ENCODE data around the gene SETD1B.

The SETD1B gene

GRCh38 chr12:121807642-121808347 lies 4.0 kb downstream of the SETD1B start:
- no peak for DNase-seq (ENCODE audit: low spot score)

- DNase-seq (ENCODE audit: low spot score) = no peak
Measured at GRCh38 chr12:121808623-121809022, 4.8 kb downstream of the SETD1B start.

- no peak for DNase-seq (ENCODE audit: low spot score)
Measured at GRCh38 chr12:121809712-121810116, 5.9 kb downstream of the SETD1B start.

GRCh38 chr12:121810234-121810817 lies 6.5 kb downstream of the SETD1B start:
- DNase-seq (ENCODE audit: low spot score) = no peak

- DNase-seq (ENCODE audit: low spot score) = no peak
Measured at GRCh38 chr12:121810833-121811433, 7.1 kb downstream of the SETD1B start.

DNA sequence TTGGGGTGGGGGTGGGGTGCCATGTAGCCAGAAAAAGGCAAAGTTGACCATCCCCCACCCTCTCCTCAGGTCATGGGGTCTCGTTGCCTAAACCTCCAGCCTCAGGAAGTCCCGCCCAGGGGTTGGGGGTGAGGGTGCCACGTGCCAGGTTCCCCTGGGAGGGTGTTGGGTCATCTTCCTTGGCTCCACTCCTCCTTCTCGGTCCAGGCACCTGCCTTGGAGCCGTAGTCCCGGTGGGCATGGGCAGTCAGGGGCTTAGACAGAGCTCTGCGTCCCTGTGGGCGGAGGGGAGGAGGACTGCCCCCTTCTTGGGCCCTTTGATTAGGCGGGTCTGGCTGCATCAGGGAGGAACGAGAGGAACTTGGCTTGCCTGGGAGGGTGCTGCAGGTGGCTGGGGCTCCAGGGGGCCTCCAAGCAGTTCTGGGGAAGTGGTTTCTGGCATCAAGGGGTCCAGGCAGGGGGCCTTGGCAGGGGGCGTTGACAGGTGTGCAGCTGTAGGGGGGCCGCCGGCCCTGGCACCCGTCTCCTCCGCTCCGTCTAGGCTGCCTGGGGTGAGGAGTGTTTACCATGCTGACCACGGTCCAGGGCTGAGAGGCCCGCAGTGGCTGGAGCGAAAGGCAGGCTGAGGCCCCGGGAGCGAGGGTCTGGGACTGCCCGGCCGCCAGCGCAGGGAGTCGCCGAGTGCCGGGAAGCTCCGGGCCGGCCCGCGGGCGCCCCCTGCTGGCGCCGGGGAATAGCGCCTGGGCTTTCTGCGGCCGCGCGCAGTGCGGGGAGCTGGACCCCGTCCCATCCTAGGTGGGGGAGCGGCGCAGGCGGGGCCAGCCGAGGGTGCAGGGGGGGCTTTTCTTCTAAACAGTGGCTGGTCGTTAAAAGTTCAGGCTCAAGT lies 7.9 kb downstream of the SETD1B start:
- peak; percentile 74 for DNase-seq (ENCODE audit: low spot score)

- DNase-seq (ENCODE audit: low spot score) = peak; percentile 64
Measured at GRCh38 chr12:121812320-121812871, 8.6 kb downstream of the SETD1B start.

DNA sequence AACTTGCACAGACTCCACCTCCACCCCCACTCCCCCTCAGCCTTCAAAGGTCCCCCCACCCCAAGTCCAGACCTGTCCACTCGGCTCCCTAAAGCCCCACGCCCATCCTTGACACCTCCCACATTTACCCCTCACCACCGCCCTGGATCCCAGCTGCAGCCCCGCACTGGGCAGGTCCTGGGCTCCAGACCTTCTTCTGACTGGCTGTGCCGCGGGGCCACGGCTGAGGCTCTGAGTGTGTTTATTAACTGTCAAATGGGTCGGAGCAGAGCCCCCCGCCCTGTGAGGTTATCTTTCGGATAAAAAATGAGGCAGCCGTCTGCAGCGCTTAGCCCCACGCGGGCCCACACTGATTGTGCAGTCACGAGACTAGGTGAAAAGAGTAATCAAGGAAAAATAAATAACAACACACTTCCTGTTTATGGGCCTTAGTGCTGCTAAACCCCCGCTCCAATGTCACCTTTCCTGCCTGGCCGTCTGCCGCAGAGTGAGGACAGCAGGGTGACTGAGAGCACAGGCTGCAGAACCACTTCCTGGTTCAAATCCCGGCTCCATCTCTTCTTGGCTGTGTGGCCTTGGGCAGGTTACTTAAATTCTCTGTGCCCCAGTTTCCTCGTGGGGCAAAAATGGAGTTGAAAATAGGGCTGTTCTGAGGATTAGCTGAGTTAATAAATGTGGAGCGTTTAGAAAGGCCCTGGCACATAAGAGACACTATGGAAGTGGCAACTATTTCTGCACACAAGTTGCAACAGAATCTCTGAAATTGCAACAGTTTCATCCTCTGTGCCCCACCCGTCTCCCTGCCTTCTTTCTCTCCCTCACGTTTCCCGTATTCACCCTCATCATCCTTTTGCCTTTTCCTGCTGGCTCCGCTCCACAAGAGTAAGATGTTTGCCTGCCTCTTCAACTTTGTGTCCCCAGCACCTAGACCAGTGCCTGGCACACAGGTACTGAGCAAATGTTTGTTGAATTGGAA lies 9.4 kb downstream of the SETD1B start:
- DNase-seq (ENCODE audit: low spot score) = no peak

GRCh38 chr12:121813951-121814350 lies 10.1 kb downstream of the SETD1B start:
- no peak for DNase-seq (ENCODE audit: low spot score)

DNA sequence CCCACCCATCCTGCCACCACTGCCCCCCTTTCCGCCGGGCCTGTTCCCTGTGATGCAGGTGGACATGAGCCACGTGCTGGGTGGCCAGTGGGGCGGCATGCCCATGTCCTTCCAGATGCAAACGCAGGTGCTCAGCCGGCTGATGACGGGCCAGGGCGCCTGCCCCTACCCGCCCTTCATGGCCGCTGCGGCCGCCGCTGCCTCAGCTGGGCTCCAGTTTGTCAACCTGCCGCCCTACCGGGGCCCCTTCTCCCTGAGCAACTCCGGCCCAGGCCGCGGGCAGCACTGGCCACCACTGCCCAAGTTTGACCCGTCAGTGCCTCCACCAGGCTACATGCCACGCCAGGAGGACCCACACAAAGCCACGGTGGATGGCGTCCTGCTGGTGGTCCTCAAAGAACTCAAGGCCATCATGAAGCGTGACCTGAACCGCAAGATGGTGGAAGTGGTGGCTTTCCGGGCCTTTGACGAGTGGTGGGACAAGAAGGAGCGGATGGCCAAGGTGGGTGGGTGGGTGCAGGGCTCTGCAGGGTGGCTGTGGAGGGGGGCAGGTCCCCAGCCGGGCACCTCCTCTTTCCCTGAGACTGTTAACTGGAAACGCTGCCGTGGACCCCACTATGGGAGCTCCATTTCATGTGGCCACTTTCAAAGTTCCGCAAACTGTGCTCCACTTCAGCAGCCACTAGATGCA lies 10.8 kb downstream of the SETD1B start:
- DNase-seq (ENCODE audit: low spot score) = no peak

DNA sequence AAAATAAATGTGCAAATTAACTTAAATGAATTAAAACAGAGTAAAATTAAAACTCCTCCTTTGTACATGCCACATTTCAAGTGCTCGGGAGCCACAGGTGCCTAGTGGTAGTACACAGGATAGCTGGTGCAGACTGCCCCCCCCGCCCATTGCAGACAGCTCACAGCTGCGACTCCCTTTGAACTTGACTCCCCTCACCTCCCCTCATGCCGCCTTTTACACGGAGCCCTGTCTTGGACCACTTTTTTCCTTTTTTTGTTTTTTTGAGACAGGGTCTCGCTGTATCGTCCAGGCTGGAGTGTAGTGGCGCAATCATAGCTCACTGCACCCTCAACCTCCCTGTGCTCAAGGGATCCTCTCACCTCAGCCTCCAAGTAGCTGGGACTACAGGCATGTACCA lies 11.5 kb downstream of the SETD1B start:
- no peak for DNase-seq (ENCODE audit: low spot score)

DNA sequence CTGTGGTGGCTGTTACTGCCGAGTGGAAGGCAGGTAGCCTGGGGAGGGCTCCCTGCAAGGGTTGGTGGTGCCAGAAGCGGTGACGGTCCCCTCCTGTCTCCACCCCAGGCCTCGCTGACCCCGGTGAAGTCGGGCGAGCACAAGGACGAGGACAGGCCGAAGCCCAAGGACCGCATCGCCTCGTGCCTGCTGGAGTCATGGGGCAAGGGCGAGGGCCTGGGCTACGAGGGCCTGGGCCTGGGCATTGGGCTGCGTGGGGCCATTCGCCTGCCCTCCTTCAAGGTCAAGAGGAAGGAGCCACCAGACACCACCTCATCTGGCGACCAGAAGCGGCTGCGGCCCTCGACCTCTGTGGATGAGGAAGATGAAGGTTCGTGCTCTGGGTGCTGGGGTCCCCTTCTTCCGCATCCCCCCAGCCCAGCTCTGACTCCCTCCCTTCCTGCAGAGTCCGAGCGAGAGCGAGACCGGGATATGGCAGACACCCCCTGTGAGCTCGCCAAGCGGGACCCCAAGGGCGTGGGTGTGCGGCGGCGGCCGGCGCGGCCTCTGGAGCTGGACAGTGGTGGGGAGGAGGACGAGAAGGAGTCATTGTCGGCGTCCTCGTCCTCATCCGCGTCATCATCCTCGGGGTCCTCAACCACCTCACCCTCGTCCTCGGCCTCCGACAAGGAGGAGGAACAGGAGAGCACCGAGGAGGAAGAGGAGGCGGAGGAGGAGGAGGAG lies 13.3 kb downstream of the SETD1B start:
- DNase-seq (ENCODE audit: low spot score) = no peak

DNA sequence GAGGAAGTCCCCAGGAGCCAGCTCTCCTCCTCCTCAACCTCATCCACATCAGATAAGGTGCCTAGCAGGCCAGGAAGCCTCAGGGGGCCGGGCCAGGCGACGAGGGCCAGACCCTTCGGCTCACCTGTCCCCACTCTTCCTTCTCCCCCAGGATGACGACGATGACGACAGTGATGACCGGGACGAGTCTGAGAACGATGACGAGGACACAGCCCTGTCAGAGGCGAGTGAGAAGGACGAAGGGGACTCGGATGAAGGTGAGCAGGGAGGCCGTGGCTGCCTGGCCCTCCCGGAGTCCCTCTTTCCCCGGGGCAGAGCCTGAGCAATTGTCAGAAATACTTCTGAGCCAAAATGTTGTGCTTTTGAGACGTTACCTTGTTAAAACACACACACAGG lies 13.8 kb downstream of the SETD1B start:
- no peak for DNase-seq (ENCODE audit: low spot score)

DNA sequence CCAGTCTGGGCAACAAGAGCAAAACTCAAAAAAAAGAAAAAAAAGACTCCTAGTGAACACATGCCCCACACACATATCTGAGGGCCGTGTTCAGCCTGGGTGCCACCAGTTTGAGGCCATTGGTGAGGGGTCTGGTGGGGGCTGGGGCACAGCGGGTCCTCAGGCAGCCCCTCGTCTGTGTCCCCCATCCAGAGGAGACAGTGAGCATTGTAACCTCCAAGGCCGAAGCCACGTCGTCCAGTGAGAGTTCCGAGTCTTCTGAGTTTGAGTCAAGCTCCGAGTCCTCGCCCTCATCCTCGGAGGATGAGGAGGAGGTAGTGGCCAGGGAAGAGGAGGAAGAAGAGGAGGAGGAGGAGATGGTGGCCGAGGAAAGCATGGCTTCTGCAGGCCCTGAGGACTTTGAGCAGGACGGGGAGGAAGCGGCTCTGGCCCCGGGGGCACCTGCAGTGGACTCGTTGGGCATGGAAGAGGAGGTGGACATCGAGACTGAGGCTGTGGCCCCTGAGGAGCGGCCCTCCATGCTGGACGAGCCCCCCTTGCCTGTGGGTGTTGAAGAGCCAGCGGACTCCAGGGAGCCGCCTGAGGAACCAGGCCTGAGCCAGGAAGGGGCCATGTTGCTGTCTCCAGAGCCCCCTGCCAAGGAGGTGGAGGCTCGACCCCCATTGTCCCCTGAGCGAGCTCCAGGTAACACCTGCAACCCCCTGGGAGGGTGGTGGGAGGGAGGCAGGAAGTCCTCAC lies 15.6 kb downstream of the SETD1B start:
- no peak for DNase-seq (ENCODE audit: low spot score)

DNA sequence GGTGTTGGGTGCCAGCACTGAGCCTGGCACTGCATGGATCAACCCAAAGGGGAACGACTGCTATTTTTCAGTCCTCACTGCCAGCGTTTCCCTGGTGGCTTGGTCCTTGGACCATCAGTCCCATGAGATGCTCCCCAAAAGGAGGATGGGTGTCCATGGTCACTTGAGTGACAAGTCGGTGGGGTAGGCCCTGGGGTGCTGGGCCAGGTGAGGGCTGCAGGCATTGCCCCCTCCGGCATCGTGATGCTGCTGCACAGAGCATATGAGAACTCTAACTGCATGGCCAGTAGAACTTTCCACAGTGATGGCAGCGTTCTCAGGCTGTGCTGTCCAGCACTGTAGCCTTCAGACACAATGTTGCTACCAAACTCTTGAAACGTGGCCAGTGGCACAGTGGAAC lies 16.2 kb downstream of the SETD1B start:
- no peak for DNase-seq (ENCODE audit: low spot score)

GRCh38 chr12:121822393-121823100 lies 18.7 kb downstream of the SETD1B start:
- no peak for DNase-seq (ENCODE audit: low spot score)

DNA sequence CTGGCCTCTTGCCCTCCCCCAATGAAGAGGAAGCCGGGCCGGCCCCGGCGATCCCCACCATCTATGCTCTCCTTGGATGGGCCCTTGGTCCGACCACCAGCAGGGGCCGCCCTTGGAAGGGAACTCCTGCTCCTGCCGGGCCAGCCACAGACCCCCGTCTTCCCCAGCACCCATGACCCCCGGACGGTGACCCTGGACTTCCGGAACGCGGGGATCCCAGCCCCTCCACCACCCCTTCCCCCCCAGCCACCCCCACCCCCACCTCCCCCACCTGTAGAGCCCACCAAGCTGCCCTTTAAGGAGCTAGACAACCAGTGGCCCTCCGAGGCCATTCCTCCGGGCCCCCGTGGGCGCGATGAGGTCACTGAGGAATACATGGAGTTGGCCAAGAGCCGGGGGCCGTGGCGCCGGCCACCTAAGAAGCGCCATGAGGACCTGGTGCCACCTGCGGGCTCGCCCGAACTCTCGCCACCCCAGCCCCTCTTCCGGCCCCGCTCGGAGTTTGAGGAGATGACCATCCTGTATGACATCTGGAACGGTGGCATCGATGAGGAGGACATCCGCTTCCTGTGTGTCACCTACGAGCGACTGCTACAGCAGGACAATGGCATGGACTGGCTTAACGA lies 19.4 kb downstream of the SETD1B start:
- no peak for DNase-seq (ENCODE audit: low spot score)

DNA sequence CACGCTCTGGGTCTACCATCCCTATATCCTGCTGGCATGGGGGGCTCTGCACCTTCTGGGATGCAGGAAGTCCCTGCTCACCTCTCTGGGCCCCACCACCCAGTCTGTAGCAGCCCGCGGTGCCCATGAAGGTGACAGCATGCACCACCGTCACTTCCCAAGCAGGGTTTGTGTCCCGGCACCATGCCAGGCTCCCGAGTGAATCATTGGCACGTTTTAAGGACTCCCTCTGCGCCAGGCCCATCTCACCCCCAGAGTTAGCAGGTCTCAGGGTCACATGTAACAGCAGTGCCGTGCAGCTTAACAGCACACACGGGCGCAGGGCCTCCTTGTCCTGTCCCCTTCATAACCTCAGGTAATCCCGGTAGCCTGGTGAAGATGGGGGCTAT lies 19.9 kb downstream of the SETD1B start:
- DNase-seq (ENCODE audit: low spot score) = no peak

All from SK-N-DZ (cell line).